Raji (cell line): ENCODE measurements around the gene KCNJ3.

ENCODE experiments used
- POLR2A ChIP-seq: IDR thresholded peaks from 2 replicates; pipeline ENCODE4 v1.6.1; 2011; ENCODE audit warnings: low read depth, low read length, control low read depth; ENCODE audit not compliant: insufficient read depth

Gene KCNJ3

GRCh38 chr2:154776825-154777224 lies 78.3 kb downstream of the KCNJ3 start:
- TF ChIP-seq POLR2A: no peak

- no peak for TF ChIP-seq POLR2A
Observed at GRCh38 chr2:154794406-154794805, 95.9 kb downstream of the KCNJ3 start.

DNA sequence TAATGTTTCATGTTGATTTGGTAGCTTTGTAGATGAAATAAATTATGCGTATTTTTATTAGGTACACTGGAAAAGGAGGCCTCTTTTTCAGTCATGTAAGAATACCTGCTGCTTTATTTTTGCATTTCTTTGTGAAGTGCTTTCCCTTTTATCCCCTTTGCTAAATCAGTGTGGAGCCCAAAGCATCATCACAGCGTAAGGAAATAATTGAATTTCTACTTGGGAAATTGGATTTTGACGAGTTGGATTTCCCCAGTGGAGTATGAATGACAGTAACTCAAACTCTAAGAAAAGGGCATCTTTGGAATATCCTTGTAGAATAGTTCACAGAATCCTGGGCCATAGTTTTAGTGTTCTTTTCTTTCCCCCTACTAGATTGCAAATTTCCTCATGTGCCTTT lies 97.2 kb downstream of the KCNJ3 start:
- no peak for TF ChIP-seq POLR2A

GRCh38 chr2:154804451-154804850 lies 106.0 kb downstream of the KCNJ3 start:
- no peak for TF ChIP-seq POLR2A

DNA sequence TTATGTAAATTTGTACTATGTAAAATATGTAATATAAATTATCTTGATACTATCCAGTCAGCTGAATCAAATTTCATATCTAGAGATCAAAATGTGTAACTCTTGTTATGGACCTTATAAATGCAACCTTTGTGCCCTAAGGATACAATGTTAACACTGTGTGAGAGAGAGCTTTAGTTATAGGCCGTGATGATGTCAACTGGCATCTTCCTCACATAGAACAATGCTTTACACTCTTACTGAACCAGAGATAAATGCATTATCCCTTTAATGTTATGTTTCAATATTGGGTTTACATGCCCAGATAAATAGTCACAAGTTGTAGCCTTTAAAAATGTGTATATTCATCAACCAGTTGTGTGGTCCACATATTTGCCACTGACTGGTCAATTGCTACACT lies 115.1 kb downstream of the KCNJ3 start:
- no peak for TF ChIP-seq POLR2A

GRCh38 chr2:154814856-154815255 lies 116.4 kb downstream of the KCNJ3 start:
- no peak for TF ChIP-seq POLR2A

DNA sequence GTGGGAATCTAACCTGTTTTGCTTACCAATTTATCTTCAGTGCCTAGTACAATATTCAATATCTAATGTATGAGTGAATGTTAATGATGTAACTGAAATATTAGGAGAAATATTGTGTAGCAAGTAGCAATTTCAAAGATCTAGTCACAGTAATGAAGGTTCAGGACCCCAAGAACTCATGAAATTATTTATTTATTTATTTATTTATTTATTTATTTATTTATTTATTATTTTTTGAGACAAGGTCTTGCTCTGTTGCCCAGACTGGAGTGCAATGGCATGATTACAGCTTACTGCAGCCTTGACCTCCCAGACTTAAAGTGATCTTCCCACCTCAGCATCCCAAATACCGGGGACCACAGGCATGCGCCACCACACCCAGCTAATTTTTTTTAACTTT lies 126.9 kb downstream of the KCNJ3 start:
- no peak for TF ChIP-seq POLR2A

DNA sequence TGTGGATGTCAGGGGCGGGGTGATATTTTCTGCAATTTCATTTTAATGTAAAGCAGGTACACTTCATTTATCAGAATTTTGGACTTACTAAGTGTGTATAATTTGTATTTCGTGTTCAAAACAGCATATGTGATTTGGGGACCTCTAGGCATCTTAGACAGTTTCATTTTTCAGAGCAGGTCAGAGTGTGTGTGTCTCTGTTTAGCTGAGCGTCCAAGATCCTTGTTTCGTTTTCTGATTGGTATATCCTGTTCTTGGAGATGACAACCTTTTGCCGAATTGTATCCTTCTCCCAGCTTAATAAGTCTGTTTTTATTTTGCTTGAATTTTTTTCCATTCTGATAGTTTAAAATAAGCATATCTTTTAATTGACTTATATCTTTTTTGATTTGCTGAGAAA lies 128.3 kb downstream of the KCNJ3 start:
- no peak for TF ChIP-seq POLR2A

DNA sequence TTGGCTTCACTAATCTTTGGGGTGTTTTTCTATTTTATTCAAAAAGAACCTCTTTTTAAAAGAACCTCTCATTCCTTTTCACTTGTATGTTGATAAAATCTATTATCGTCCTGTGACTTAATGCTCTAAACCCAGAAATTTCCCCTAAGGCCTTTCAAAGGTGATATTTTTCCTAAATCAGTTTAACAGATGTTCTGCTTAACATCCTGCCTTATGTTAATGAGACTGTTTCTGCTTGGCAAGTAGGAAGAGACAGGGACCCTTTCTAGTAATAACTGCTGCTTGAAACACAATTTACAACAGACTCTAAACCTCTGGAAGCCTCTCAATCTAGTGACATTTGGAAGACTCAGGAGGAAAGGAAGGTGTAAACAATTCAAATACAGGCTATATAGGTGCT lies 128.8 kb downstream of the KCNJ3 start:
- no peak for TF ChIP-seq POLR2A

- TF ChIP-seq POLR2A: no peak
Observed at GRCh38 chr2:154832711-154833110, 134.2 kb downstream of the KCNJ3 start.

- TF ChIP-seq POLR2A: no peak
Observed at GRCh38 chr2:154836632-154837031, 138.1 kb downstream of the KCNJ3 start.

GRCh38 chr2:154837035-154837434 lies 138.5 kb downstream of the KCNJ3 start:
- TF ChIP-seq POLR2A: no peak

DNA sequence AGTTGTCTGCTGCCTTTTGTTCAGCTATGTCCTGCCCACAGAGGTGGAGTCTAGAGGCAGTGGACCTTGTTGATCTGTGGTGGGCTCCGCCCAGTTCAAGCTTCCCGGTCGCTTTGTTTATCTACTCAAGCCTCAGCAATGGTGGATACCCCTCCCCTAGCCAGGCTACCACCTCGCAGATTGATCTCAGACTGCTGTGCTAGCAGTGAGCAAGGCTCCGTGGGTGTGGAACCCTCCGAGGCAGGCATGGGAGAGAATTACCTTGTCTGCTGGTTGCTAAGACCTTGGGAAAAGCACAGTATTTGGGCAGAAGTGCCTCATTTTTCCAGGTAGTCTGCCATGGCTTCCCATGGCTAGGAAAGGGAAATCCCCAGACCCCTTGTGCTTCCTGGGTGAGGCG lies 146.0 kb downstream of the KCNJ3 start:
- TF ChIP-seq POLR2A: no peak

DNA sequence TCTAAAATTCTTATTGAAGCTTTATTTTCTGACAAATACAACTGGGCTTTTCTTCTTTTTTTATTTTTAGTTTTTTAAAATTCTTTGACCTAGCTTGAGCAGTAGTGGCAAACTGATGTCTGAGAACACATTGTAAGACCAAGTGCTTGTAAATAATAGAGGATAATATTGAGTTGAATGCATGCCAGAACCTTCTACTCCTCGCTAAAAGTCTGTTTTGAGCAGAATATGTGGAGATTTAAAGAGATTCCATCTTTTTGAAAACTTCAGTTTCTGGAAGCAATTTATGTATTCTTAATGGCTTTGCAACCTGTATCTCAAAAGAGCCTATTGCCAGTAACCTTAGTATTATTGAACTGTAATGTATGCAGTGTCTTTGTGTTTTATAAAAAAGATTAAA lies 148.3 kb downstream of the KCNJ3 start:
- no peak for TF ChIP-seq POLR2A

GRCh38 chr2:154849482-154849881 lies 151.0 kb downstream of the KCNJ3 start:
- no peak for TF ChIP-seq POLR2A

GRCh38 chr2:154850532-154850931 lies 152.0 kb downstream of the KCNJ3 start:
- no peak for TF ChIP-seq POLR2A

GRCh38 chr2:154855138-154855537 lies 156.6 kb downstream of the KCNJ3 start:
- no peak for TF ChIP-seq POLR2A

- no peak for TF ChIP-seq POLR2A
Observed at GRCh38 chr2:154875999-154876398, 177.5 kb downstream of the KCNJ3 start.
